HG02588 (cell line): ENCODE data around the gene PPP1R36.
A peak's percentile ranks its signal among the peaks of the same experiment; 100 is the strongest.
"Not testable (repeated sequence)": the region's sequence is repeated elsewhere in the genome, so short reads cannot be mapped to it uniquely, and the experiment has no call there.

Experiments
- ATAC-seq: cut with Tn5 transposase; IDR thresholded peaks from one replicate; pipeline ENCODE4 v1.9.1; 2021; ENCODE audit warnings: mild to moderate bottlenecking, moderate library complexity; ENCODE audit not compliant: unreplicated experiment

PPP1R36 gene

DNA sequence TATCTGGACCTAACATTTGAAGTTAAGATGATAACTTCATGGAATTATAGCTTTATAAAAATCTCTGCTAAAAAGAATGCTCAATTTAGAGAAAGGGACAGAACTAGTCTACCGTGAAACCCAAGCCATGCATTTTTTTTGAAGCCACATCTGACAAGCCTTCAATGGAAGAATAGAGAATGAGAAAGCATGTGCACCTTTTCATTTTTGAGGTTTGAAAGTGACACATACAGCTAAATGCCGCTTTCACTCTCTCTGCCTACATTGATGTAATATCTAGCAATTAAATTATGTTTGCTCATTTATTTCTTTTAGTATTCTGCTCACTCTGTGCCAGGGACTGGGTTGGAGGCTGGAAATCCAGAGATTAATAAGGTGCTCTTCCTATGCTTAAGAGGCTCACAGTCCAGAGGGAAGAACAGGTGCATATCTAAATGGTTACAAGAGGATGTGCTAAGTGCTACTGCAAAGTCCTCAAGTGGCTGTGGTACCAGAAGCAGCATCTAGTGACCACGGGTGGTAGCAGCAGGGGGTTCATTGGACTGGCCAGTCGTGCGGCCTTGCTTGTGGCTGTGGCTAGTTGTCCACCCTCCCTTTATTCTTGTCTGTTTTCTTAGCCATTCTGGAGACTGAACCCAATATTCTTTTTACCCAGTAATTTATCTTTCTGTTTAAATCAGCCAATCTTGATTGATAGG is 60.4 kb downstream of the PPP1R36 start:
- ATAC-seq: no peak

DNA sequence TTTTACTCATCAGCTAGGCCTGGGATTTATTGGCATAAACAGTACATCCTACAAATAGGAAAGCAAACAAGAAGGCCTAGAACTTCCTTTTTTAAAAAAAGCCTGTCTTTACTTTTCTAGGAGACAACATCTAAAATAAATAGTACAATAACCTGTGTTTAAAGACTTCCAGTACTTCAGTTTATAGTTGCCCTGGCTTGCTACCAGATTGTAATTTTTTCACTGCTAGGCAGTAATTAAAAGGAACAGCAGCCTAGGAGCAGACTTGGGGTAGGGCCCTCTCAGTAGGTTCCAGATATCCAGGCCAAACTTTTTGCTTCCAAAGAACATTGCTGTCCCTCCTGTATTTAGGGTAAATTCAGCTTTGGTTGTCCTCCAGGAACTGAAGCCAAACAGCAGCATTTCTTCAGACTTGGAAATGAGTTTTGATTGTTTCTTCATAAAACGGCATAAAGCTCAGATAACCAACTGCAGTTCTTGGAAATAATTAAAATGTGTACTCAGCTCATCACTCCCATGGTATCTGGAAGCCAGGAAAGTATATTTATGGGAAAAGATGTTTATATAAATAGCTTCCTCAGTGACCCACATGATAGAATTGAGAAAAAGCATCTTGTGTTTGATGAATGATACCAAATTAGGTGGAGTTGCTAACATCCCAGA is 61.7 kb downstream of the PPP1R36 start:
- no peak for ATAC-seq

DNA sequence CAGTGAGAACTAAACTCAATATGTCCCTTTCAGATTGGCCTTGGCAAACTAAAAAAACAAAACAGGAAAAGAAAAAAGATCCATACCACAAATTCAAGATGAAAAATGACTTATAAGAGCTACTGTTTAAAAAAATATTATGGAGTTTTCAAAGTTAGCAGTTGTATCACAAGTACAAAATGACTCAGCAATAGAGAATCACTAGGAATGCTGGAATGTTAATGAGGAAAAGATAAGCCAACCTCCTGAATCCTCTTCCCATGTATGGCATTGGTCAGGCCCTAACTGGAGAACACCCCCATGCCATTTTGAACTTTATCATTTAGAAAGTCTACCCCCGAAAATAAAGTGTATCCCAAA is 62.2 kb downstream of the PPP1R36 start:
- ATAC-seq: no peak

DNA sequence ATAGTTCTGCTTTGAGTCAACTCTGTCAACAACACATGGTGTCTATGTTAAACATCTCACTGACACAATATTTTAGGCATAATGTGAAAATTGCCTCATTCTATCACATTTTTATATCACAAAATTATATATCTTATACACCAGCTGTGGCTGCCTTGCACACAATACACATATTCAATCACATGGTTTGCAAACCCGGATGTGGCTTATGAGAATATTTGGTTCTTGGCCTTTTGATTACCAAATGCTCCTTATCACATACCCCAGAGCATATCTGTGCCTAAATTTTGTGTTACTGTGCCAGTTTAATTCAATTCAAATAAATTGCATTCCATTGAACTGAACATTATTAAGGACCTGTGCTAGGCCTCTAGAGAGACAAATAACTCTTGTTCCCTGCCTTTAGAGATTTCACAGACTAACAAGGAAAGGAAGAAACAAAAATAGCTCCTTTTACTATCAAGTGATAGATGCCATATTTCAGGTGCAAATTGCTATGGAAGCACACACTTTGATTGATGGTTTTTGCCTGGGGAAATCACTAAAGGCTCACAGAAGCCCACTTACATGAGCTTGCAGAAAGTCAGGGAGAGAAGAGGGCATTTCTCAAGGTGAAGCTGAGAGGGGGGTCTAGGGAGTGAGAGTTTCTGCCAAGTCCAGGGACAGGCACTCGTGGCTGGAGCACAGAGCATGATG is 63.4 kb downstream of the PPP1R36 start:
- ATAC-seq: no peak

DNA sequence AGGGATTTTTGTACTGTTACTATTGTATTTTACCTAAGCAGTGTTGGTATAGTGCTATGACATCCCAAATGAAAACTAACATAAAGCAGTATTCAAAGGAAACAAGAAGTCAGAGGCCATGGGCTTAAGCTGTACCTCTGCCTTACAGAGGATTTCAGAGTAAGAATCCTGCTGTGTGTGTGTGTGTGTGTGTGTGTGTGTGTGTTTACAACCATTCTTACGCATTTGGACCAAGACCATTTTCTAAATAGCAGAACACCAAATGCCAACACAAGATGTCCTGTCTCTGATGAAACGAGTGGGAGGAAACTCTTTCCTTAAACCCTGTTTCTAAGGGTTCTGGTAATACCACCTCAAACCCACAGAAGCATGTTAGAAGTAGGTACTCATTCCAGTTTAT is 64.4 kb downstream of the PPP1R36 start:
- ATAC-seq: no peak

DNA sequence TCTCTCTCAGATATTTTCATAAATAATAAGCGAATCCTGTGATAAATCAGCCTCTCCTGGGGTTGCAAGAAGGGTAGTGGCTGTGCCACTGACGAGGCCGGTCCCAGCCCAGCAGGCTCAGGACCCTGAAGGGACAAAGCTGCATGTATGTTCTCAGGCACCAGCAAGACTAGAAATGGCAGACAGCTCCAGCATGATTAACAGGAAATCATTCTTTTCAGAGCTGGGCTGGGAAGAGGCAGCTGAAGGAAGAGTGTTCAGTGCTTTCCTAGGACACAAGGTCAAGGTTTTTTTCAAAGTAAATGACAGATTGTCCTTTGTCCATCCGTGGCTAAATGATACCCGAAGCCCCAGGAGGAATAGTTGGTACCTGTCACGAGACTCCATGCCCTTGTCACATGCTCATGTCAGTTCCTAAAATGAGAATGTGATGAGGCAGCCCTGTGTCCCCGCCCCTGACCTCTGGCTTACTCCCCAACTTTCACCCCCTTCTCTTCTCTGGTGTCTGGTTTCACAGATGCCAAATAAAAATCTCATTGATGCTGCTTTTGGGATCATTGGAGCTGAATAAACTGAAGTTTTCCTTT is 65.1 kb downstream of the PPP1R36 start:
- ATAC-seq: no peak

DNA sequence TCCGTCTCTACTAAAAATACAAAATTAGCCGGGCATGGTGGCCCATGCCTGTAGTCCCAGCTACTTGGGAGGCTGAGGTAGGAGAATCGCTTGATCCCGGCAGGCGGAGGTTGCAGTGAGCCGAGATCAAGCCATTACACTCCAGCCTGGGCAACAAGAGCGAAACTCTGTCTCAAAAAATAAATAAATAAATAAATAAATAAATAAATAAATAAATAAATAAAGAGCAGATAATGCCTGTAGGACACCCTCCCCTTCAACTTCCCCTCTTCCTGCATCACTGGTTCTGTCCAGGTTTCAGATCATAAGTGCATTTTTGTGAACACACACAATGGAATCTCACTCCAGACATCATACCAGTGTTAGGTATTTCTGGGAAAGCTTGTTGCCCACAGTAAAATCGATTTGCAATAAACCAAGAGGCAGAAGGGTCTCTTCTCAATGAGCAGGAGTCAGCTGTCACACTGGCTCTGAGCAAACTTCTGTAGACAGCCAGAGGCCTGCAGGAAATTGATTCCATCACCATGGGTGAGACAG is 68.2 kb downstream of the PPP1R36 start:
- ATAC-seq: not testable (repeated sequence)

DNA sequence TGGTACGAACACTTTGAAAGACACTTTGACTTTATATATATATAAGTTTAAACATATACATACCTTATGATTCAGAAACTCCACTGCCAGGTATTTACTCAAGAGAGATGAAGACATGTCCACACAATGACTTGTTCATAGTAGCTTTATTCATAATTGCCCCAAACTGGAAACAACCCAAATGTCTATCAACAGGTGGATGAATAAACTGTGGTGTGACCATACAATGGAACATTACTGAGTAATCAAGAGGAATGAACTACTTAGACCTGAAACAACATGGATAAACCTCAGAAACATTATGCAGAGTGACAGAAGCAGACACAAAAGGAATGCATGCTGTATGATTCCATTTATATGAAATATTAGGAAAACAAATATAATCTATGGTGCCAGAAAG is 71.1 kb downstream of the PPP1R36 start:
- ATAC-seq: no peak

DNA sequence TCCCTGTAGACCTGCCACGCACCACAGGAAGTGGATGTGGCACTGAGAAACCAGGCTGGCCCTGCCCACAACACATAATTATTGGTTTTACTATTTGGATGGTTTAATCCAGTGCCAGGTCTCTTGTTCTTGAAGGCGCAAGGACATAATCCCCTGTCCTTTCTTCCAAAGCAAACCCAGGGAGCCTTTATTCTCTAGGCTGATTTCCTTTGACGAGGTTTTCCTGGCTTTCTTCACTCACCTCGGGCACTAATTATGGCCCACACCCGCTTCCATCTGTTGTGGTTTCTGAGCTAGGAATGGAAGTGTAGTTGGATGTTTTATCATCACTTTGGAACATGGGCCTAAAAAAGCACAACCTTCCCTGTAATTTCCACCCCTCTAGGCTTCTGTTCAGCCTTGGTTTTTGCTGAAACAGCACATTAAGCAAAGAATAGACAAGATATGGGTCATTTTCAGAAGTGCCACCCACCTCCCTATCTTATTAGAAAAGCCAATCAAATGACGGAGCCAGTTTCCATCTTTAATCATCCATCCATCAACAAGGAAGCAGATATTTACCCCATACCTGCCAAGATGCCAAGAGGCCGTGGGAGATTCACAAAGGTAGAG is 73.9 kb downstream of the PPP1R36 start:
- no peak for ATAC-seq

DNA sequence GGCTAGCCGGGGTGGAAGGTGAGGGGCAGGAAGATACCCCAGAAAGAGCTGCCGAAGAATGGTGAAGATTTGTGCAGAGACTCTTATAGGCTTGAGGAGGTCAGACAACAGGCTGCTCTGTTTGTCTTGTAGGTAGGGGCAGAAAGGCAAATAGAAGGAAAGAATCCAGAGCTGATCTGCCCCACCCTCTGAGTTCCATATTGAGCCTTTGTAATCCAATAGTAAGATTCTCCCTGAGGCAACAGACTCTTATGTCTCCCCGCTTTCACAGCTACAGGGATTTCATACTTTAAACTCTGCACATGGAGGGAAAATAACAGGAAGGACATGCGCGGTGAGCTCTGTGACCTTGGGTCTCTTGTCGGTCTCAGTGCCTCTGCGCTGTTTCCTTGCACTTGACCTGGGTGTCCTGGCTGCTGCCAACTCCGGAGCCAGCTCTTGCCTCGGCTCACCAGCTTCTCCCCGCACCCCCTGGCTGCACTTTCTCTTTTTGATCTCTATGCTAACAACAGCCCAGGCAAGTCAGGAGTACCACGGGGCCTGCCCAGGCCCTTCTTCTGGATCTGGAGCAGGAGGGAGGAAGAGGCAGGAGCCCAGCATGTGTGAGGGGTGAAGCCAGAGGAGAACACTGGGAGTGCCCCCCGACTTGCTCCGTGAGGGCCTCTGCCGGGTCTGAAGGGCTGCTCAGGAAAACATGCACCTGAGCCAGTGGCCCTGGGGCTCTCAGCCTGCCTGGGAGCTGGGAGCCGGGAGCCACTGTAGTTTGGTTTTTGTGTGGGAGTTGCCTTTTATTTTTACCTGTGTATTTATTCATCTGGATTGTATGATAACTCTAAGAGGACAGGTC is 75.8 kb downstream of the PPP1R36 start:
- ATAC-seq: no peak

DNA sequence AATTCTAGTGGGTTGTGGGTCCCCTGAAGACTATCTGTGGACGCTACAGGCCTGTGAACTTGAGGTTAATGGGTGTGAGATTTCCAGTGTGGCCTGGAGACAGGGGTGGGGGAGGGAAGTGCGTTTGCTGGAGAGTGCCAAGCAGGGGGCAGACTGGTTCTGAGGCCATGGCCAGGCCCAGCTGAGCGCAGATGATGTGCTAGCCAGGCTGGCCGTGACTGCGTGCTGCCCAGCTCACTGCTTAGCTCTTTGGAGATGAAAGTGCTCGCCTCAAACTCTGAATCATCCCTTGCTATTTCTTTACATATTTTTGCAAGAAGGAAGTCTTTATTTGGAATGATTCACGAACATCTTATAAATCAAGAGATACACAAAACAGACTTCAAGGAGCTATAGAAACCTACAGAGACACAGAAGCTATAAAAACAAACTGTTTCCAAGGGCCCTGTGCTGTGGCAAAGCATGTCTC is 79.2 kb downstream of the PPP1R36 start:
- ATAC-seq: no peak

DNA sequence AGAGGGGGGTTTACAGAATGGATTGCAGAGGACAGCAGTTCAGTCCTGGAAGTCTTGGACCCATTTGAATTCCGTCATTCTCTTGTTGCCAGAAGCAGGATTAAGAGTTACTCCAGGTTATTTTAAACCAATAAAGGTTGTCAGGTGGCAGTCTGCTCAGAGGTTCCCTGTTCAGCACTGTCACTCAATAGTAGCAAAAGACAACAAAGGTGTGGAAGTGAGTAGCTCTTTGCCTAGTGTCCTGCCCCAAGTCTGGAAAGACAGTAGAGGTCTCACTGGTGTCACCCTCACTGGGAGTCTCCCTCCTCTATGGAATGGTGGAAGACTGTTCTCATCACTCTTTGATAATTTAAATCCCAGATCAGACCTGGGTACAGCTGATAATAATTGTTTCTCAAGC is 81.0 kb downstream of the PPP1R36 start:
- ATAC-seq: no peak

DNA sequence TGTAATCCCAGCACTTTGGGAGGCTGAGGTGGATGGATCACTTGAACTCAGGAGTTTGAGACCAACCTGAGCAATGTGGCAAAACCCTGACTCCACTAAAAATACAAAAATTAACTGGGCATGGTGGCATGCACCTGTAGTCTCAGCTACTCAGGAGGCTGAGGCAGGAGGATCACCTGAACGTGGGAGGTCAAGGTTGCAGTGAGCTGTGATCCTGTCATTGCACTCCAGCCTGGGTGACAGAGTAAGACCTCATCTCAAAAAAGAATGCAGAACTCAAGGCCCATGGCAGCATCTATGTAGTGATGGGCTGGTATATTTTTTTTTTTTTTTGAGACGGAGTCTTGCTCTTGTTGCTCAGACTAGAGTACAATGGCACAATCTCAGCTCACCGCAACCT is 81.5 kb downstream of the PPP1R36 start:
- not testable (repeated sequence) for ATAC-seq

DNA sequence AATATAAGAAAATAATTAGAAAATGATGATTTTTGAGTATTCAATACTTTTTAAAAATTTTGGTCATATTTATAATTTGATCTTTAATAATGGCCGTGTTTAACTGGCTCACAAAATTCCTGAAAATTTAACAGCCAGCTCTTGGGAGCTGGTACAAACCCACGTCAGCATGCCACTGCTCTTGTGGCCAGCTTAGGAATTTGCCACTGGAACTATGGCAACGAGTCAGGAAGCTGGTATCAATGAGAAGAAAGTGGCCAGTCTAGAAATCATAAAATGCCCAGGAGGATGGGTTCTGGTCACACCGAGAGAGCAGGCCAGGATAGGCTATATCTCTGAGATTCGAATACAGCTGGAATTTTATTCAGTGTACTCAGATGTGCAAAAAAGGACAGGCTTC is 82.3 kb downstream of the PPP1R36 start:
- no peak for ATAC-seq

DNA sequence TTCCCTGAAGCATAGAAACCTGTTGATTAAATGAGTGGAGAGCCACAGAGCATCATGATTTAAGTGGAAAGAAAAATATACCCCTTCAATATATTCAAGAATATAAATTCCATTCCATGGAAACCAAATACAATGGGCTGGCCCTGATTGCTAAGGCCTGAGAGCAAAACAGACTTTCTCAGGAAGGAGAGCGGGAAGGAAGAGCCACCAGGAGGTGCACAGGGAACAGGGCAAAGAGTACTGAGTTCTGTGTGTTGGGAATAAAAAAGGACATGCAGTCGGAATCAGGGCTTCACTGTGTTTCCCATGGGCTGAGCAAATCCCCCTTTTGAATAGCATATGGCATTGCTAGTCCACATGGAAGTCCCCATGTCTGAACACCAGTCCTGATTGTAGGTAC is 84.8 kb downstream of the PPP1R36 start:
- no peak for ATAC-seq

DNA sequence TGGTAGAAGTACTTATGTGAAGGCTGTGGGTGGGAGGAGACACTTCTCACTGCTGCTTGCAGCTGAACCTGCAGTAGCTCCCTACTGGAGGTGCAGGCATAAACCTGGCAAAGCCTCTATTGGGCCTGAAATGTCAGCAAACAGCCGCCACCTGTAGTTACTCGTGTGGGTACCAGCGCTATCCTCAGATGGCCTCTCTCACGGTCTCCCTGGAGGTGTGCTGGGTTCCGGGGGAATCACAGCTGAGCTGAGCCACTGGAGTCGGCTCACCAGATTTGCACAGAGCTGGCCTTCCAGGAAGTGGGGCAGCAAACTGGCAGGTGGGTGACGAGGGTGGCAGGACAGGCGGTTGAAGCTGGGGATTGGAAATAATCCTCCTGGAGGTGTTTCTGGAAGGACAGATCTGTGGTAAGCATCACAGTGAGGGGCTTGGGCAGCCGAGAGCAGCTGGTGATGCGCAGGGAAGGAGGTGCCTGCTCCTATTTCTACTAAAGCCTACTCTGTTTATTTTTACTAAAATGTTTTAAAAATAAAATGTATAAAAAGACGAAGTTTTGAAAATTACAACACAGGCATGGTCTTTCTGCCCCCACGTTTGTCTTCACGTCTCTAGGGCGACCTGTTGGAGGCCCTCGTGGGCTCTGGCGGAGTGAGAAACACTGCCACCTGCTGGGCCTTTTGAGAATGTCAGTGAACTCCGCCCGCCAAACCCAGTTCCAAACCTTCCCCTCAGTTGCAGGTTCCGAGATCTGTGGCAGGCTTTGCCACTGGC is 86.6 kb downstream of the PPP1R36 start:
- peak; percentile 66 for ATAC-seq

DNA sequence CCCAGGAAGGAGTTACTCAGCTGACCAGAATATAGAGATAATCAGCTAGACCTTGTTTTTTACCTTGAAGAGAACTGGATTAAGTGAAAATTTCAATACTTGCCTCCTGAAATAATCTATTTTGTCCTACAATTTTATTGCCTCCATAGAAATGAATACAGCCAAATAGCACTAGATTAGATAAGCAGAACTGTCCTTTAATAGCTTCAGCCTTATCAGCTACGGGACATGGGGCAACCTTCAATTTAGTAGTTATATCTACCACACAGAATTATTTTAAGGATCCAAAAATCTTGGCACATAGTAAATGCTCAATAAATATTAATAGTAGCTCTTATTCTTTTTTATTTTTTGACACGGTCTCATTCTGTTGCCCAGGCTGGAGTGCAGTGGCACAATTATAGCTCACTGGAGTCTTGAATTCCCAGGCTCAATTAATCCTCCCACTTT is 87.2 kb downstream of the PPP1R36 start:
- no peak for ATAC-seq

DNA sequence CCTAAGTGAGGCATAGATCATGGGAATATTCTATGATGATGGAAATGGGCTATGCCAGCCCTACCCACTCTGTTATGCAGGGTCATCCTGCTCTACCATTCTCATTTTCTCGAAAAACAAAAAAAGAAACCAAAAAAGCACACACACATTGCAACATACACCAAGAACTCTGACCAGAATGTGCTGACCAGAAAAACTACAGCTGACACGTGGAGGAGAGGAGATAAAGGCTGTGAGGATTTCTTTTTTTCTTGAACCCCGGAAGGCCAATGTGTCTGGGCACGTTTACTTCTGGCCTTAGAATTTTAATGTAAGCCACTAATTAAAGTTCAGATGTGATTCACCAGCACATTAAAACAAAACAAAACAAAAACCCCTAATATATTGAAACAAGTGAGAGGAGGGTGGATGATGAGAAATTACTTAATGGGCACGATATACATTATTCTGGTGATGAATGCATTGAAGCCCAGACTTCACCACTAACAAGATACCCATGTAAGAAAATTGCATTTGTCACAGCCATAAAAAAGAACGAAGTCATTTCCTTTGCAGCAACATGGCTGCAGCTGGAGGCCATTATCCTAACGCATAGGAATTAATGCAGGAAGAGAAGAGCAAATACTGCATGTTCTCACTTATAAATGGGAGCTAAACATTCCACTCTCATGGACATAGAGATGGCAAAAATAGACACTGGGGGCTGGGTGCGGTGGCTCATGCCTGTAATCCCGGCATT is 88.1 kb downstream of the PPP1R36 start:
- no peak for ATAC-seq

DNA sequence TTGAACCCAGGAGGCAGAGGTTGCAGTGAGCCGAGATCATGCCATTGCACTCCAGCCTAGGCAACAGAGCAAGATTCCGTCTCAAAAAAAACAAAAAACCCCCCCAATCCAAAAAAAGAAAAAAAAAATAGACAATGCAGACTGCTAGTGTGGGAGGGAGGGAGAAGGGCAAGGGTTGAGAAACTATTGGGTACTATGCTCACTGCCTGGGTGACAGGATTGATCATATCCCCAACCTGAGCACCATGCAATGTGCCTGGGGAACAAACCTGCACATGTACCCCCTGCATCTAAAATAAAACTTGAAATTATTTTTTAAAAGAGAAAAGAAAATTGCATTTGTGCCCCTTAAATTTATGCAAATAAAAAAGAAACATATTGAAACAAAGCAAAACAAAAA is 88.9 kb downstream of the PPP1R36 start:
- ATAC-seq: no peak
